Uterus (tissue), 4 donors: Measurements from ENCODE around the gene PRKCSH. TPM values are rescaled to one million over a fixed set of nuclear protein-coding genes. Genes with fewer than 3 reads are reported as not detected.
A peak's percentile ranks its signal among the peaks of the same experiment; 100 is the strongest.

Experiments
- DNase-seq, 2 donors: peaks; one replicate each; pipeline ENCODE4 v3.0.0-alpha.2; 2019 to 2020
- H3K27ac ChIP-seq, 2 donors: fragments of 200-600 bp; sonication (generic); 1 replicate in 1 of 2; 2 replicates in 1 of 2; pipeline ENCODE4 v1.5.1; 2016 to 2018
- H3K27me3 ChIP-seq, 2 donors: fragments of 200-600 bp; sonication (generic); one replicate each; pipeline ENCODE4 v1.5.1; 2018 to 2019; ENCODE audit warnings: control low read depth in 1 of 2
- H3K36me3 ChIP-seq, 2 donors: fragments of 200-600 bp; sonication (generic); one replicate each; pipeline ENCODE4 v1.5.1; 2019; ENCODE audit warnings: control low read depth in 1 of 2
- H3K4me1 ChIP-seq, 2 donors: fragments of 200-600 bp; sonication (generic); one replicate each; pipeline ENCODE4 v1.5.1; 2018 to 2019; ENCODE audit warnings: control low read depth in 1 of 2
- H3K4me3 ChIP-seq, 2 donors: fragments of 200-600 bp; sonication (generic); 1 replicate in 1 of 2; 2 replicates in 1 of 2; pipeline ENCODE4 v1.5.1; 2018 to 2019; ENCODE audit warnings: mild to moderate bottlenecking in 1 of 2
- H3K9me3 ChIP-seq, 2 donors: fragments of 200-600 bp; sonication (generic); one replicate each; pipeline ENCODE4 v1.5.1; 2019; ENCODE audit warnings: control low read depth in 1 of 2
- CTCF ChIP-seq, 4 experiments: fragments of 200-600 bp in 2 of 4; fragments of 450-650 bp in 2 of 4; sonication (generic) in 2 of 4; IDR thresholded peaks; one replicate each; pipeline ENCODE4 v1.5.1; 2016 to 2019; ENCODE audit warnings: antibody characterized with exemption in 4 of 4, mild to moderate bottlenecking in 2 of 4, moderate library complexity in 1 of 4
- POLR2A ChIP-seq, 2 donors: fragments of 450-650 bp; IDR thresholded peaks; one replicate each; pipeline ENCODE4 v1.6.1; 2016; ENCODE audit warnings: antibody characterized with exemption in 2 of 2, mild to moderate bottlenecking in 1 of 2, moderate library complexity in 1 of 2
- intact Hi-C: fragments of 100-400 bp; cut with DNase I; formaldehyde crosslinking; loops from one replicate; pipeline ENCODE4 v1.15.1; 2023; ENCODE audit warnings: low total_unique reads
- total RNA-seq, 4 donors: library from RNA; depleted of rRNA in 3 of 4; stranded (reverse); fragments of >200 nt in 3 of 4; gene quantifications; one replicate each; pipeline versions ENCODE4 v1.1.0 to v1.2.4, GENCODE V29; 2014 to 2023
- donor health status: DM: yes; HTN: yes; CAD: no.

PRKCSH gene
- 100 to 1,000 TPM in 3 of 4 donors, 10 to 100 TPM in 1; 65.3 to 228 (median 155) TPM for total RNA-seq

DNA sequence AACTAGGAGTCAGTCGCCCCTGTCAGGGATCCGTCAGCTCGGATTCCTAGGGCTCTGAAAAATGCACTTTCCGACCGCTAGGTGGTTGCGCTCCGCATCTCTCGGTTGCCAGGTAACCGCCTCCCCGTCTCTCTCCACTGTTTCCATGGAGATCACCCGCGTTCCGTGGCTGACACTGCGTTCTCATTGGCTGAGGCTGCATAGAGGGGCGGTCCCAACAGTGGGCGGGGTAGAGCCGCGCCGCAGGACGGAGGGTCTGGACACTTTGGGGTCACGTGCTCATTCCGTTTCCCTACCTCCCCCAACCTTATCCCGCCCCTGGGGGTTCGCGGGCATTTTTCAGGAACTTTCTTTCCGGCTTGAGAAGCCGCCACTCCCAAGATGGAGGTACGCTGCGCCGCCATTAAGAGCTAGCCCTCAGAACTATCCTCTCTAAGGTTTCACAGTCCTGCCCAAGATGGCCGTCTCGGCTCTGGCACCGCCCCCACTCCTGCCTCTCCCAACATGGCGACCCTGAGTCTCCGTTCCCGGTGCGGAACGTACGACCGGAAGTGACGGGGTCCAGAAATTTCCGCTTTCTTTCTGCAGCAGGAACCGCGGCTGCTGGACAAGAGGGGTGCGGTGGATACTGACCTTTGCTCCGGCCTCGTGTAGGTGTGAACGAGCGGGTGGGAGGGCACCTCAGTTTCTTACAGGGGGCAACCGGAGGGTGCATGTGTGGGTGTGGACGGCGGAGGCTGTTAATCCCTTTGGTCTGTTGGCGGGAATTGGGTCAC, at the start of gene PRKCSH, which contains the start of gene ODAD3:
Gene PRKCSH, plus strand, starts transcription at position 579 of the 776 bp plus-strand sequence. CDS start 483 bp downstream, outside the sequence.
Gene ODAD3, minus strand, starts transcription at position 65 of the 776 bp plus-strand sequence. CDS start 105 bp downstream, outside the sequence.
- H3K36me3 ChIP-seq: no peaks in the 10 kb centered on the region
- intact Hi-C loops: no loop called here
- H3K27me3 ChIP-seq: no peaks in the 10 kb centered on the region
- H3K4me1 ChIP-seq: peaks cover 9% of the 10 kb centered on the region in 2 donors
- H3K9me3 ChIP-seq: no peaks in the 10 kb centered on the region
- peak within 1 kb of the TSS; percentile 83 to 86 for H3K27ac ChIP-seq
- H3K4me3 ChIP-seq: peak within 1 kb of the TSS; percentile 74
- DNase-seq: peak; percentile 99
- TF ChIP-seq CTCF (IDR thresholded peaks at IDR 0.05): peak; percentile 77 to 95 (median 86)
- peak; percentile 17 to 31 for TF ChIP-seq POLR2A (IDR thresholded peaks at IDR 0.05)

GRCh38 chr19:11387162-11388034, 48.0 kb upstream of the PRKCSH start:
- TF ChIP-seq CTCF (IDR thresholded peaks at IDR 0.05) (no peak), POLR2A (IDR thresholded peaks at IDR 0.05) (no peak)
- intact Hi-C loops: no loop called here
- no peak overlapping the region for H3K27ac ChIP-seq
- H3K9me3 ChIP-seq: no peaks in the 10 kb centered on the region
- peaks cover 0 to 13% of the 10 kb centered on the region in 2 donors for H3K4me1 ChIP-seq
- H3K27me3 ChIP-seq: peaks cover 12 to 13% of the 10 kb centered on the region in 2 donors
- no peak overlapping the region for H3K4me3 ChIP-seq
- no peak for DNase-seq
- H3K36me3 ChIP-seq: no peaks in the 10 kb centered on the region

- no peak for DNase-seq
- intact Hi-C loops: no loop called here
- Histone ChIP-seq H3K27me3 (no peaks in the 10 kb centered on the region), H3K4me3 (no peak overlapping the region), H3K36me3 (no peaks in the 10 kb centered on the region), H3K9me3 (no peaks in the 10 kb centered on the region), H3K4me1 (no peaks in the 10 kb centered on the region), H3K27ac (no peak overlapping the region)
- TF ChIP-seq CTCF (IDR thresholded peaks at IDR 0.05) (no peak), POLR2A (IDR thresholded peaks at IDR 0.05) (no peak)
Observed at GRCh38 chr19:11390359-11390758, 45.1 kb upstream of the PRKCSH start.

GRCh38 chr19:11390933-11391680, 44.3 kb upstream of the PRKCSH start:
- no peaks in the 10 kb centered on the region for H3K36me3 ChIP-seq
- TF ChIP-seq POLR2A (IDR thresholded peaks at IDR 0.05): no peak
- TF ChIP-seq CTCF (IDR thresholded peaks at IDR 0.05): no peak
- H3K4me3 ChIP-seq: no peak overlapping the region
- no peak overlapping the region for H3K27ac ChIP-seq
- H3K4me1 ChIP-seq: no peaks in the 10 kb centered on the region
- no peaks in the 10 kb centered on the region for H3K9me3 ChIP-seq
- intact Hi-C loops: no loop called here
- DNase-seq: no peak
- no peaks in the 10 kb centered on the region for H3K27me3 ChIP-seq
